HG02642 (cell line): ENCODE measurements around the gene IL1RAPL1.

Experiments
- ATAC-seq: cut with Tn5 transposase; IDR thresholded peaks from one replicate; pipeline ENCODE4 v1.9.1; 2021; ENCODE audit warnings: mild to moderate bottlenecking; ENCODE audit not compliant: unreplicated experiment, poor library complexity

Gene IL1RAPL1

GRCh38 chrX:29671421-29671820 is 1084.2 kb downstream of the IL1RAPL1 start:
- ATAC-seq, result no peak

GRCh38 chrX:29687687-29688086 is 1100.4 kb downstream of the IL1RAPL1 start:
- no peak for ATAC-seq

- ATAC-seq, result no peak
These were observed 1102.8 kb downstream of the IL1RAPL1 start for GRCh38 chrX:29690061-29690460.

GRCh38 chrX:29691044-29691443 is 1103.8 kb downstream of the IL1RAPL1 start:
- ATAC-seq, result no peak

- ATAC-seq, result no peak
These were observed 1106.7 kb downstream of the IL1RAPL1 start for GRCh38 chrX:29693912-29694311.

- no peak for ATAC-seq
These were observed 1112.0 kb downstream of the IL1RAPL1 start for GRCh38 chrX:29699239-29699638.

GRCh38 chrX:29707088-29707487 is 1119.8 kb downstream of the IL1RAPL1 start:
- ATAC-seq, result no peak

GRCh38 chrX:29721152-29721551 is 1133.9 kb downstream of the IL1RAPL1 start:
- no peak for ATAC-seq

- ATAC-seq, result no peak
These were observed 1137.1 kb downstream of the IL1RAPL1 start for GRCh38 chrX:29724316-29724715.

GRCh38 chrX:29726811-29727210 is 1139.6 kb downstream of the IL1RAPL1 start:
- ATAC-seq, result no peak

- ATAC-seq, result no peak
These were observed 1141.4 kb downstream of the IL1RAPL1 start for GRCh38 chrX:29728639-29729038.

GRCh38 chrX:29744966-29745365 is 1157.7 kb downstream of the IL1RAPL1 start:
- ATAC-seq, result no peak

- ATAC-seq, result no peak
These were observed 1159.1 kb downstream of the IL1RAPL1 start for GRCh38 chrX:29746326-29746725.

- ATAC-seq, result no peak
These were observed 1174.8 kb downstream of the IL1RAPL1 start for GRCh38 chrX:29762006-29762405.

- ATAC-seq, result no peak
These were observed 1188.6 kb downstream of the IL1RAPL1 start for GRCh38 chrX:29775890-29776289.

GRCh38 chrX:29787656-29788055 is 1200.4 kb downstream of the IL1RAPL1 start:
- no peak for ATAC-seq

GRCh38 chrX:29788991-29789699 is 1201.9 kb downstream of the IL1RAPL1 start:
- no peak for ATAC-seq

GRCh38 chrX:29792335-29792734 is 1205.1 kb downstream of the IL1RAPL1 start:
- no peak for ATAC-seq

- no peak for ATAC-seq
These were observed 1209.9 kb downstream of the IL1RAPL1 start for GRCh38 chrX:29797156-29797555.

- no peak for ATAC-seq
These were observed 1211.2 kb downstream of the IL1RAPL1 start for GRCh38 chrX:29798469-29798868.

GRCh38 chrX:29813174-29813573 is 1225.9 kb downstream of the IL1RAPL1 start:
- ATAC-seq, result no peak

GRCh38 chrX:29824176-29824906 is 1237.1 kb downstream of the IL1RAPL1 start:
- no peak for ATAC-seq
